Endothelial cell of umbilical vein (primary cell): ENCODE measurements around the gene KIAA0753.

Experiments
- CTCF ChIP-seq, 2 donors: IDR thresholded peaks; 1 replicate in 1 of 2; 2 replicates in 1 of 2; pipeline ENCODE4 v1.5.1; 2011; ENCODE audit warnings: low read length in 2 of 2, mild to moderate bottlenecking in 2 of 2, moderate library complexity in 2 of 2, control low read depth in 1 of 2, inconsistent platforms in 1 of 2, low read depth in 1 of 2; ENCODE audit not compliant: insufficient read depth in 1 of 2; ENCODE audit errors: extremely low read depth in 1 of 2
- EZH2 ChIP-seq: IDR thresholded peaks from 2 replicates; pipeline ENCODE4 v1.6.1; 2012; ENCODE audit warnings: borderline replicate concordance, low read depth, mild to moderate bottlenecking, moderate library complexity, low read length, inconsistent platforms; ENCODE audit not compliant: severe bottlenecking
- FOS ChIP-seq: IDR thresholded peaks from 2 replicates; pipeline ENCODE4 v1.6.1; 2011; ENCODE audit warnings: mild to moderate bottlenecking, low read length, moderate library complexity, borderline replicate concordance; ENCODE audit not compliant: insufficient read depth
- GATA2 ChIP-seq: IDR thresholded peaks from 2 replicates; pipeline ENCODE4 v1.7.0; 2011; ENCODE audit warnings: low read depth, mild to moderate bottlenecking, moderate library complexity, mixed read lengths, low read length; ENCODE audit not compliant: insufficient read length, insufficient read depth
- JUN ChIP-seq: IDR thresholded peaks from 2 replicates; pipeline ENCODE4 v1.6.1; 2011; ENCODE audit warnings: borderline replicate concordance, low read depth; ENCODE audit not compliant: insufficient read length, insufficient read depth
- MAX ChIP-seq: IDR thresholded peaks from 2 replicates; pipeline ENCODE4 v1.6.1; 2011; ENCODE audit not compliant: insufficient read depth, insufficient read length
- POLR2A ChIP-seq: IDR thresholded peaks from 2 replicates; pipeline ENCODE4 v1.6.1; 2012; ENCODE audit warnings: low read depth, mild to moderate bottlenecking, control low read depth, low read length

- TF ChIP-seq CTCF (IDR thresholded peaks at IDR 0.05; ENCODE audit: extremely low read depth in 1 of 2, insufficient read depth in 1 of 2, low read depth in 1 of 2, low read length in 2 of 2) (no peak), POLR2A (no peak), JUN (no peak), EZH2 (no peak), FOS (no peak), MAX (no peak), GATA2 (no peak)
Observed at GRCh38 chr17:6682339-6682738, 41.8 kb upstream of the KIAA0753 start.
